ENCODE data around the gene CBFB. TPM values are rescaled to one million over a fixed set of nuclear protein-coding genes. Genes with fewer than 3 reads are reported as not detected.

The CBFB gene
- total RNA-seq, 1 donor from 2014 or later, result 216 TPM

DNA sequence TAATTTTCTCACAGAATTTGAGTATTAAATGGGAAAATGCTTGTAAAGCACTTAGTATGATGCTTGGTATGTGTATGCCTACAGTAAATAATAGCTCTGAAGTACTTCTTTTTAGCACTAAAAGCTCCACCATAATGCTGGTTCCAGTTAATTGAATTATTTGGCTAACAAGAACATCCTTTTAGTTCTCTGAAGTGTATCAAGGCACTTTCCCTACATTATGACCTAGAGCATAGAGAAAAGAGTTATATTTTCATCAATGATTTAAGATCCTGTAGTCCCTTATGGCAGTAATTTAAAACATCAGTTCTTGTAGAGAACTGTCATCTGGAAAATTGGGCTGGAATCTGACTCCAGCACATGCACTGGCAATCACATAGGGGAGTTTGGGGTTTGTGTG lies 58.9 kb downstream of the CBFB start:
- intact Hi-C loops (cut with micrococcal nuclease), result no loop called here

DNA sequence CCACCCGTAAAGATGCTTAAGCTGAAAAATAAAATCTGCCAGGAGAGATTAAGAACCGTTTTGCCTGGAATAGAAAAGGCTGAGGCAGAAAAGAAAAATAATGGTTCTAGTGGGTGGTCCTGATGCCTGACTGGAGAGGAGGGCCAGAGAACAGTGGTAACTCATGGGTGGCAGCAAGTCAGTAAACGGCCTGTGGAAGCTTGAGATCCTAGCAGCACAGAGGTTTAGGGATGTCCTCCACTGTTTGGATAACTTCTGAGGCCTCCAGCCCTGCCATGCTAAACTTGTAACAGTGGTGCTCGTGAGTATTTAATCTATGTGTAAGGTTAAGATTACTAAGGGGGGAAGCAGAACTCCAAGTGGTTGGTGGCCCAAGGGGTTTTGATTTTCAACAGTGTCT lies 59.6 kb downstream of the CBFB start:
- intact Hi-C loops (cut with micrococcal nuclease), result no loop called here

DNA sequence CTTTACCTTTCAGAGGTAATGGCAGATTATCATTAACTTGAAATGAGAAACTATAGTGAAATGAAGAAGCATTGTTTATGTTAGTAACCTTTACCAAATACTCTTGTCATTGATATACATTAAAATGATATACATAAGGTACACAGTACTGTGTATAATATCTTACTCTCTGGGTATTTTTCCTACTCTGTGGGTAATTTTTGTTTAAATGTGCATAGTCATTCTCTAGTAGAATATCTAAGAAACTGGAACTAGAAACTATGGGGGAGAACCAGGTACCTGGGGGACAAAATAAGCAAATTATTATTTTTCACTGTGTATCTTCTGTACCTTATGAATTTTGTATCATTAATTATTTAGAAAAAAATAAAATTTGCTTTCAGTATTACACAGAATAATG lies 60.2 kb downstream of the CBFB start:
- intact Hi-C loops (cut with micrococcal nuclease), result no loop called here

DNA sequence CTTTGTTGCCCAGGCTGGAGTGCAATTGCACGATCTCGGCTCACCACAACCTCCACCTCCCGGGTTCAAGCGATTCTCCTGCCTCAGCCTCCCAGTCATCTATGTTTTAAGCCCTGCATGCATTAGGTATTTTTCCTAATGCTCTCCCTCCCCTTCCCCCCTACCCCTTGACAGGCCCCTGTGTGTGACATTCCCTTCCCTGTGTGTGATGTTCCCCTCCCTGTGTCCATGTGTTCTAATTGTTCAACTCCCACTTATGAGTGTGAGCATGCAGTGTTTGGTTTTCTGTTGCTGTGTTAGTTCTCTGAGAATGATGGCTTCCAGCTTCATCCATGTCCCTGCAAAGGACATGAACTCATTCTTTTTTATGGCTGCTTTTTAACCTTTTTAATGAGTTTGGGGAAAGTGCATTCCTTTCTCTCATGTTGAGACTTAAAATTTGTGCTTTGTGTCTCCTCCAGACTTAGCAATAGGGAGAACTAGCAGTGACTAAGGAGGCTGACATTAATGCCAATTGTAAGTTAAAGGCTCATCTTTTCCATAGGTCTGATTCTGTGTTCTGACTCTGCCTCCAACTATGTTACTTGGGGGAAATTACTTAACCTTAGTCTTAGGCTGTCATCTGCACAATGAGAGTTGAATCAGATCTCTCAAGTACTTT lies 63.1 kb downstream of the CBFB start:
- intact Hi-C loops (cut with micrococcal nuclease), result no loop called here

DNA sequence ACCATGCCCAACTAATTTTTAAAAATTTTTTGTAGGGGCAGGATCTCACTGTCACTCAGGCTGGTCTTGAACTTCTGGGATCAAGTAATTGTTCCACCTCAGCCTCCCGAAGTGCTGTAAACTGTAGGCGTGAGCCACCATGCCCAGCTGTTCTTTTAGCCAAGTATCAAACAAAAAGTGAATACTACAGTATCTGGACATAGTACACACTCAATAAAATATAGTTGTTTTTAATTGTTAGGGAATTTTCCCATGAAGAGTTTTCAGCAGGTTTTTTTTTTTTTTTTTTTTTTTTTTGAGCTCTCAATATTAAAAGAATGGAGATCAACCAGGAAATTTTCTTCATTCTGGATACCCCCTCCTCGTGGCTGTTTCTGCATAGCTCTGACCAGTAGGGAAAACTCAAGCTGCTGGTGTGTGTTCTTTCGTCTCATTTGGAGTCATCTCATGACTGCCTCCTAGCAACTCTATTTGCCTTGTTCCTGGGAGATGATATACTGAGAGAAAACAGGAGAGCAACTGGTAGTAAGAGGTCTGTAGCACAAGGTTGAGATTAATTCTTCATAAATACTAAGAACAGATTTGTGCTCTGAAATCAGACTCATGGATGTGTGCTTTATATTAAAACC lies 64.3 kb downstream of the CBFB start:
- intact Hi-C loops (cut with micrococcal nuclease), result no loop called here

DNA sequence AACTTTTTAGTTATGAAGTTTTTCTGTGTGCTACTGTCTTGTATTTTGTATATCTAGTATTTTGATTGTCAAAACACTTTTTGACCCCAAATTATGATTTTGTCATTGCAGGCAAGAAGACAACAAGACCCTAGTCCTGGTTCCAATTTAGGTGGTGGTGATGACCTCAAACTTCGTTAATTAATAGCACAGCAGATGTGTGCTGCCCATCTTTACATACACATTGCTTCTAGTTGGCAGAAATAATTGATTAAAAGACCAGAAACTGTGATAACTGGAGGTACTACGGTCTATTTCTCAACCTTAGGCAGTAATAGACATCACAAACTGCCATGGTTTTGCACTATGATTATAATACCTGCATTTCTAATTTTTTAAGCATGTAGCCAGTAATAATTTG lies 69.7 kb downstream of the CBFB start:
- intact Hi-C loops (cut with micrococcal nuclease), result no loop called here

DNA sequence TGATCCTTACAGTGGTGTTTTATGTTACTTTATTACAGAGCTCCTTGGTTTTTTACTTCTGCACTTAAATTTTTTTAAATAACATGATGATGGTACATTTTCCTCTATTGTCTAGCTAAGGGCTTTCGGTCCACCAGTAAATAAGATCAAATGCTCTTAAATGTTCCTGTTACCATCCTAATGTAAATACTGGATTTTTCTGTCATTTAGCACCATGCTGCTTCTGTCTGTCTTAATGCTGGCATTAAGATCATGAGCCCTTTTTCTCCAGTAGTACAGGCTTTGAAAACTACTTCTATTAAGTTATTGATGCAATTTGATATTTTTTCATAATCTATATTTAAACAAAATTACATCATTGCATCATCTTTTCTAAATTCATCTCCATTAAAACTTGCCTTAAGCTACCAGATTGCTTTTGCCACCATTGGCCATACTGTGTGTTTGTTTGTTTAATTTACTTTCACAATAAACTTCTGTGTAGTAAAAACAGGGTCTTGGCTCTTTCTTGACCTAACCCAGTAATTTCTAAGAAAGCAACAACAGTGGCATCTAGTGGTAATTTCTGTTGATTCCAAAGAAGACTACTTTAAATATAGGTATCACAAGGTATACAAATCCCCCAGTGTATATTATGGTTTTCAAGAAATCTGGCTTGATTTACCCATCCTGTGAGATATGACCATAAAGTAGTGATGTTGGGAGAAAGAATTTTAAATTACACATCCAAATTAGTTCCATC lies 71.8 kb downstream of the CBFB start:
- intact Hi-C loops (cut with micrococcal nuclease), result loop anchor here (1.0 to 2.0 kb wide), 5 partner anchors 9 to 146 kb away; partner anchors contain the start of genes CBFB and PHAF1

DNA sequence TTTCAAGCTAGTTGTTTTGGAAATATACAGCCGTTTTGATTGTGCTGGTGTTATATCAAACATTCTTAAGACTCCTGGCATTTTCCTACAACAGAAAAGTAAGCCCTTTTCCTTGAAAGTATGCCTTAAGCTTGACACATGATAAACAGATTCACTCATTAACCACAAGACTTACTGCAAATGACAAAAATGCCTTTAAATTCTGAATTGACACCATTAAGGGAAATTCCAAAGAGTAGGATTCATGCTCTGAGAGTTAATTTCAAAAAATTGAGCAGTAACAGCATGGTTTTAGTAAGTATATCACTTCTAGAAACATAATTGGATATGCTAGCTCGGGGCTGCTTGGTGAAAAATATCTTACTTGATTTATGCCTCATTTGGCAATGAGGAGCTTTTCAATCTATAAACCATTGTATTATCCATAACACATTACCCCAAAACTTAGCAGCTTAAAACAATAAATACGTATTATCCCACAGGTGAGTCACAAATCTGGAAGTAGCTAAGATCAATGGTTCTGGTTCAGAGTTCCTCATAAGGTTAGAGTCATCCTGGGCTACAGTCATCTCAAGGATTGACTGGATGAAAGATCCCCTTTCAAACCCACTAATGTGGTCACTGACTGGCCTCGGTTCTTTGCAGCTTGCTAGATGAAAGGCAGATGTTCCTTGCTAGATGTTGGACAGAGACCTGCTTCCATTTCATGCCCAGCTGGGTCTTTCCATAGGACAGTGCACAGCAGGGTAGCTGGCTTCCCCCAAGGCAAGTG lies 72.5 kb downstream of the CBFB start:
- intact Hi-C loops (cut with micrococcal nuclease), result loop anchor here (1.0 to 2.0 kb wide), 5 partner anchors 8 to 147 kb away; partner anchors contain the start of genes CBFB and PHAF1

DNA sequence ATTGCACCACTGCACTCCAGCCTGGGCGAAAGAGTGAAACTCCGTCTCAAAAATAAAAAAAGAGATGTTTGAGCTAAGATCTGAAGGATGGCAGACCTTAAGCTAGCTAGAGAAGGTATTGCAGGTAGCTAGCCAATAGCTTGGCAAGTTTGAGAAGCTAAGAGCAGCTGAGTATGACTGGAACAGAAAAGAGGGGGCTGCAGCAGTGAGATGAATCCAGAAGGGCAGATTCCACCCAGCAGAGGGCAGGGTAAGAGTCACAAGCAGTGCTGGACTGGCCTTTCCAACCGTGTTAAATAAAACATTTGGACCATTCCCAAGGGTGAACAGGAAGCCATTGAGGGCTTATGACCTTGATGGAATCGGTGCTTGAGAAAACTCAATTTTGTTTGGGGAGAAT lies 75.1 kb downstream of the CBFB start:
- intact Hi-C loops (cut with micrococcal nuclease), result no loop called here

DNA sequence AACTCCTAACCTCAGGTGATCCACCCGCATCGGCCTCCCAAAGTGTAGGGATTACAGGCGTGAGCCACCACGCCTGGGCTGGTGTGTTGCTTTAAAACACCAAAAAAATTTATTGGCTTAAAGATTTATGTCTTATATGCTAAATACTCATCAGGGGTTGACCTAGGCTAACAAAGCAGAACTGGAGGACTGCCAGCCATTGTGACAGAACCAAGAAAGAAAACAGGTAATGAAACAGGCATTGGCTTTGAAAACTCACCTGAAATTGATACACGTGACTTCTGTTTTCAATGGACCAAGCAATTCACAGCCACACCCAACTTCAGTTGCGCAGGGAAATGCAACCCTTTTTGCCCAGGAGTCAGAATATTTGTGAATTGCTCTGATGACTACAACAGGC lies 75.9 kb downstream of the CBFB start:
- intact Hi-C loops (cut with micrococcal nuclease), result no loop called here

DNA sequence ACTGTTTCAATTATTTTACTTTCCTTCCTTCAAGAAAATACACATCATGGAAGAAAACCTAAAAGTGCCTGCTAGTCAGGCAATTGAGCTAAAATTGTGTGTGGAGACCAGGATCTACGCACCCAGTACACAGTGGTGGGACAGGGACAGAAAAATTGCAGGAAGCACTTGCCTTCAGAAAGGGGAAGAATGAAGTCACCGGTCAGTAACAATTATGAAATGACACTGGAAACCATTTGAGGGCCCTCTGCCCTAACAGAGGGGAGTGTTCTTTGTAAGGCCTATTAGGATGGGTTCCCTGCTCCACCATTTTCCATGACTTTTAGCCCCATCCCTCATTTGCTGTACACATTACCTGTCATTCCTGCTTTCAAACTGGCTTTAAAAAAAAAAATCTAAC lies 76.3 kb downstream of the CBFB start:
- intact Hi-C loops (cut with micrococcal nuclease), result no loop called here

DNA sequence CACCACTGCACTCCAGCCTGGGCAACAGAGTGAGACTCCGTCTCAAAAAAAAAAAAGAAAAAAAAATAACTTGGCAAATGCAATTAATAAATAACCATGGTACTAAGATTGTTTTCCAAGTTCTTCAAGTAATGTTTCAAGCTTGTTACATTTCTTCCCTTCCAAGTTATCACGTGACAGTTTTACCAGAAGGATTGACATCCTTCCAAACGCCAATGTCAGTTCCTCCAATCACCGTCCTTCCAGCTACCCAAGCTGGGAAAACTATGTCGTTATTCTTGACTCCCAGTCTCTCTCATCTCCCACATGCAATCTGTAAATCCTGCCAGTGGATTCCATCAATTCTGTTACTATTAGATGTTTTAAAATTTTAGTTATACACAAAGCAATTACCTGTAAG lies 76.9 kb downstream of the CBFB start:
- intact Hi-C loops (cut with micrococcal nuclease), result no loop called here

DNA sequence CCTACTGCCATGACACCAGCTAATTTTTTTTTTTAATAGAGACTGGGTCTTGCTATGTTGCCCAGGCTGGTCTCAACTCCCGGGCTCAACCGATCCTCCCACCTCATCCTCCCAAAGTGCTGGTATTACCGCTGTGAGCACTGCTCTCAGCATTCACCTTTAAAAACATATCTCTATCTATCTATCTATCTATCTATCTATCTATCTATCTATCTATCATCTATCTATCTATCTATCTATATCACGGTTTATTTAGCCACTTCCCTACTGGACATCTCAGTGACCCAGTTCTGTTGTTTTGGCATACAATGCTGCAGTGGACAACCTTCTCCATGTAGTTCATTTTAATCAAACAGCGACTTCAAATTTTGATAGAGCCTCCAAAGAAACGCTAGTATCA lies 79.5 kb downstream of the CBFB start:
- intact Hi-C loops (cut with micrococcal nuclease), result loop anchor here (2.0 kb wide), 1 partner anchor 42 kb away; the partner anchor contains the start of gene B3GNT9

DNA sequence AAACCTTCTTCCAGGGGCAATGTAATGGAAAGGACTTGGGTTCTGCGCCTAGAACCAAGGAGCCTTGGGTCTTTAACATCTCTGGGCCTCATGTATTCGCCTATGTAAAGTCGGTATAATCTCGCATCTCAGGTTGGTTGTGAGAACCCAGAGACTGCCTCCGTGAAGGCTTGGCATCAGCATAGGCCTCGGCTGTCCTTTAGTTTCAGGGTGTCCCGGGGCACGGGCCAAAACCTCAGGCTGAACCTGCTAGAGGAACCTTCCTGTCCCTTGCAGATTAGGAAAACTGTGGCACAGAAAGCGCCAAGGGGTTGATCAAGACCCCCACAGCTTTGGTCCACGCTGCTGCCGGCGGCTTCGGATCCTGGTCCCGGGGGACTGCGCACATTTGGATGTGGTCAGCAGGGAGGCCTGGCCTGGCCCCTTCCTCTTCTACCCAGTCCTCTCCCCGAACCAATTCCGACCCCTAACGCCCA lies 80.0 kb downstream of the CBFB start:
- intact Hi-C loops (cut with micrococcal nuclease), result loop anchor here (1.0 to 2.0 kb wide), 8 partner anchors 8 to 132 kb away; partner anchors contain the start of genes B3GNT9, FBXL8, MATCAP1 and TRADD

DNA sequence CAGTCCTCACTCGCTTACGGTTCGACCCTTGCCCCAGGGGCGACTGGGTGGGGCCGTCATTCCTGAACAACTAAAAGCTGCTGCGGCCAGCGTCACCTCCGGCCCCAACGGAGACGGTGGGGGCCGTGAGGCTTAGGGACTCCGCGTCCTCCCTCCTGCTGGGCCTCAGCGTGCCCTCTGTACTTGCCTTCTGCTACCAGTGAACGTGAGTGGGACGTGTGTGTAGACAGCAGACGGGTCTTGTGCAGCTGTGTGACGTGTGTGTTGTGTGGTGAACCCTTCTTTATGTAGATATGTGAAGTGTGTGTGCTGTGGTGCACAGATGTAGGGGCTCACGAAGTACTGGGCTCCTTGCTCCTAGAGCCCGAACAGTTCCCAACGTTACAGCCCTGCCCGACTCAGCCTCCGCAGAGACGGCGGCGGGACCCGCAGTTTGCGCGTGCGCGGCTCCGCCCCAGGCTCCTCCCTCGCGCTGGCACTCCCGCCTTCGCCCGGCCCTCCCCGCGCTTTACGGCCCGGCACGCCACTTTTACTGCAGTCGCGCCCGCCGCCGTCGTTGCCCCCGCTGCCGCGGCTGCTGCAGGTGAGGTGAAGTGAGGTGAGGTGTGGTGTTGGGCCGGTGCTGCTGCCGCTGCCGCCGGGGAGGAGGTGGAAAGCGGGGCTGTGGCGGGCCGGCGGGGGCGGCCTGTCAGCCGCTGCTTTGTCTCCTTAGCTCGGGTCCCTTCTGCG lies 80.6 kb downstream of the CBFB start, which contains the start of gene PHAF1:
Gene PHAF1, plus strand, starts transcription at position 535 of the 729 bp plus-strand sequence. CDS start 235 bp downstream, outside the sequence.
- intact Hi-C loops (cut with micrococcal nuclease), result loop anchor here (1.0 to 5.0 kb wide), 9 partner anchors 8 to 373 kb away; partner anchors contain the start of genes AGRP, ATP6V0D1, B3GNT9 and FBXL8

DNA sequence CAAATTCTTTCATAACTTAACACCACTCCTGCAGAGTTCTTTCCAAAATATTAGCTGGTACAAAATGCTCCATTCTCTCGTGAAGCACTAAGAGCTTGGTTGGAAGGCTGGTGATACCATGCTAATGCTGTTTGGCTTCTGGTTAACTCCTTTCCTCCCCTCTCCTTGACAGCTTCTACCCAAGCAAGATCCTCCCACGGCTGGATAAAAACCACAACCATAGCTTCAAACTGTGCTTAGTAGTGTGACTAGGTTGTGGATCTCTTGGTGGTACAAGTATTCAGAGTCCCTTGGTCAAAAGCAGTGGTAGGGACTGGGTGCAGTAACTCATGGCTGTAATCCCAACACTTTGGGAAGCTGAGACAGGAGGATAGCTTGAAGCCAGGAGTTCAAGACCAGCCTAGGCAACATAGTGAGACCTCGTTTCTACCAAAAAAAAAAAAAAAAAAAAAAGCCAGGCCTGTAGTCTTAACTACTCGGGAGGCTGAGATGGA lies 83.0 kb downstream of the CBFB start:
- intact Hi-C loops (cut with micrococcal nuclease), result loop anchor here (5.0 kb wide), 1 partner anchor 370 kb away; the partner anchor contains the start of genes AGRP and ATP6V0D1

DNA sequence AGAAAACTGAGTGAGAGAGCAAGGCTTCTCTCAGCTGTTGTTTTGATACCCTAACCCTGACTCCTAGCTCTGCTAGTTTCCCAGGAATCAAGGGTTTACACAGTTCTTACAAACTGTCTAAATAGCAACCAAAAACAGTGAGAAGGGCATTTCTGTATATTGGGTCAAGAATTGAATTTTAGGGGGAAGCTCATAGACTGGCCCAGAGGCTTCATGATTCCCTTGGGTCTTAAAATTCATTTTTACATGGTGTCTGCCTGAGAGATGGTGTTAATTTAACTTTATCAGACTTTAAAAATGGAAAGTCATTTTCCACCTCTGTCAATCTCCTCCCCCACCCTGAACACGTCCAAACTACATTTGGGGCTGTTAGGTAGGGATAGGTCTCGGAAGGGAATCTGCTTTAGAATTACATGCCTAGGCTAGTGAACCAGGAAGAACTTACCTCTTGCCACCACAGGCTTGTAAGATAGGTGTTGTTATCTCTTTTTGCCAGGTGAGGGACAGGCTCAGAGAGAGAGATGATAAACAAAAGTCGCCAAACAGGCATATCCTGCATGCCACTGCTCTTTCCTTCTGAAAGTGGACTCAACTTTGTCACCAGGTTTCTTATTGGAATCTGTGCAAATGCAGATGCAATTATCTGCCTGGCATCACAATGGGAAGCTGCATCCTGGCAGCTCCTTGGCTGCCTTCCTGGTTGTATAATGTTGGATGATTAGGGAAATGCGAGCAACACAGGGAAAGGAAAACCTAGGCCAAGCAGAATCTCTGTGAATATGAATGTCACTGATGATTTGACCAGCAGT lies 83.8 kb downstream of the CBFB start:
- intact Hi-C loops (cut with micrococcal nuclease), result loop anchor here (5.0 kb wide), 1 partner anchor 370 kb away; the partner anchor contains the start of genes AGRP and ATP6V0D1

DNA sequence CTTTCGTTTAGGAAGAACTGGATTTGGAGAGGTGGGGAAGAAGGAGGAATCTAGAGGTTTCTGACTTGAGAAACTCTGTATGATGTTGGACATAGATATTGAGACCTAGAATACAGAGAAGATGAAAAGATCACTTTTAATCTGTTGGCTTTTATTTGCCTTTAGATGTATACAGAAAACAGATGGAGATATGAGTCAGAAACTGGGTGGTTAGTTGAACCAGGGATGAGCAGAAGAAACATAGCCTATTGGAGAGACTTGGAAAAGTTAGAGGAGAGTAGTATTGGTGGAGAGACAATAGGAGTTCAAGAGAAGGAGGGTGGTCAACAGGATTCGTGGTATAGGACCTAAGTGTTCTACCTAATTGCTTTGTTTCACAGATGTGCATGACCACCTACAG lies 85.8 kb downstream of the CBFB start:
- intact Hi-C loops (cut with micrococcal nuclease), result loop anchor here (5.0 kb wide), 1 partner anchor 368 kb away; the partner anchor contains the start of genes AGRP and ATP6V0D1

DNA sequence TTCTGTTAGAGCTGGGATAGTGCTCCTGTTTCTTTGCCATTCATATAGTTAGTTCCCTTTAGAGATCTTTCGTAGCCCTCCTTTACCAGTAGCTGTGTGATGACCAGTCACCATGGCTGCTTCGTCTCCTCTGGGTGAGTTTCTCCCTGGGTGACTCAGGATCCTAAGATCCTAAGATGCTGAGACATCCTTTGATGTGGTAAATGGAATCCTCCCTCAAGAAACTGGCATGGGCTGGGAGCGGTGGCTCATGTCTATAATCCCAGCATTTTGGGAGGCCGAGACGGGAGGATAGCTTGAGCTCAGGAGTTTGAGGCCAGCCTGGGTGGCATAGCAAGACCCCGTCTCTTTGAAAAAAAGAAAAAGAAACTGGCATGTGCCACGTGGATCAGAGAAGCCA lies 86.7 kb downstream of the CBFB start:
- intact Hi-C loops (cut with micrococcal nuclease), result no loop called here
